SK-N-SH (cell line): ENCODE results near the gene MYOM1. TPM values are rescaled to one million over a fixed set of nuclear protein-coding genes. Genes with fewer than 3 reads are reported as not detected.

ENCODE experiments used
- CTCF ChIA-PET: fragments of 300-600, 350-600 bp; formaldehyde crosslinking; extraction: SDS; loops from one replicate; lab custom pipeline; 2021; lab: Yijun Ruan, JAX
- POLR2A ChIA-PET: fragments of 350-600 bp; sonication (Branson Sonifier 250); formaldehyde crosslinking; extraction: SDS; loops from one replicate; lab custom pipeline; 2020; ENCODE audit warnings: antibody characterized with exemption, inconsistent platforms; lab: Yijun Ruan, JAX
- DNase-seq: peaks from one replicate; pipeline ENCODE4 v3.0.0; 2012
- H2AFZ ChIP-seq: fragments of 200-600 bp; sonication (generic); 2 replicates; pipeline ENCODE4 v1.8.1; 2016; ENCODE audit warnings: antibody characterized with exemption, mild to moderate bottlenecking, low read depth
- H3F3A ChIP-seq: fragments of 200-600 bp; sonication (generic); replicated peaks from 2 replicates; pipeline ENCODE3; 2016; ENCODE audit warnings: antibody characterized with exemption, mild to moderate bottlenecking; ENCODE audit not compliant: insufficient read depth
- H3K27ac ChIP-seq, 2 experiments: fragments of 200-500 bp in 1 of 2; fragments of 200-600 bp in 1 of 2; sonication (Bioruptor generic) in 1 of 2; sonication (generic), shearing (Covaris generic) in 1 of 2; 2 replicates each; pipeline versions ENCODE4 v1.5.1 to v1.6.1; 2014 to 2016; ENCODE audit warnings: low read depth in 2 of 2, inconsistent platforms in 1 of 2, low read length in 1 of 2, mild to moderate bottlenecking in 1 of 2, mixed read lengths in 1 of 2
- H3K27me3 ChIP-seq: fragments of 200-600 bp; sonication (generic), shearing (Covaris generic); 2 replicates; pipeline ENCODE4 v1.6.1; 2016; ENCODE audit warnings: mixed run types; ENCODE audit not compliant: insufficient read depth
- H3K36me3 ChIP-seq, 2 experiments: fragments of 200-500 bp in 1 of 2; fragments of 200-600 bp in 1 of 2; sonication (Bioruptor generic) in 1 of 2; sonication (generic) in 1 of 2; replicated peaks in 1 of 2; 2 replicates each; pipeline versions ENCODE3 to v1.5.1; 2014 to 2016; ENCODE audit warnings: low read length in 1 of 2, mild to moderate bottlenecking in 1 of 2; ENCODE audit not compliant: insufficient read depth in 2 of 2, control insufficient read depth in 1 of 2
- H3K4me1 ChIP-seq, 2 experiments: fragments of 200-500 bp in 1 of 2; fragments of 200-600 bp in 1 of 2; sonication (Bioruptor generic) in 1 of 2; sonication (generic), shearing (Covaris generic) in 1 of 2; 2 replicates each; pipeline versions ENCODE4 v1.5.1 to v1.6.1; 2014 to 2016; ENCODE audit warnings: low read depth in 1 of 2, low read length in 1 of 2, mixed run types in 1 of 2; ENCODE audit not compliant: insufficient read depth in 2 of 2, control insufficient read depth in 1 of 2
- H3K4me2 ChIP-seq: fragments of 200-600 bp; sonication (generic), shearing (Covaris generic); 2 replicates; pipeline ENCODE4 v1.6.1; 2017; ENCODE audit warnings: mixed run types
- H3K4me3 ChIP-seq, 2 experiments: fragments of 200-500 bp in 1 of 2; fragments of 200-600 bp in 1 of 2; sonication (Bioruptor generic) in 1 of 2; sonication (generic), shearing (Covaris generic) in 1 of 2; 2 replicates each; pipeline versions ENCODE4 v1.5.1 to v1.8.1; 2014 to 2016; ENCODE audit warnings: low read depth in 2 of 2, inconsistent platforms in 1 of 2, low read length in 1 of 2, mild to moderate bottlenecking in 1 of 2, mixed read lengths in 1 of 2, moderate library complexity in 1 of 2
- H3K79me2 ChIP-seq: fragments of 200-600 bp; sonication (generic); 2 replicates; pipeline ENCODE4 v1.8.1; 2017; ENCODE audit warnings: mild to moderate bottlenecking; ENCODE audit not compliant: insufficient read depth
- H3K9ac ChIP-seq: fragments of 200-600 bp; sonication (generic); 2 replicates; pipeline ENCODE4 v1.6.1; 2017; ENCODE audit warnings: mixed run types
- H3K9me2 ChIP-seq: fragments of 200-600 bp; sonication (generic); 2 replicates; pipeline ENCODE4 v1.6.1; 2017; ENCODE audit warnings: mixed run types
- H3K9me3 ChIP-seq: fragments of 200-600 bp; sonication (generic); 2 replicates; pipeline ENCODE4 v1.6.1; 2017; ENCODE audit warnings: mixed run types, mild to moderate bottlenecking, moderate library complexity
- H4K20me1 ChIP-seq: fragments of 200-600 bp; sonication (generic); 2 replicates; pipeline ENCODE4 v1.6.1; 2017; ENCODE audit warnings: mild to moderate bottlenecking, mixed run types; ENCODE audit not compliant: insufficient read depth
- CHD2 ChIP-seq: fragments of 150-350 bp; IDR thresholded peaks from 2 replicates; pipeline ENCODE4 v1.6.1; 2018; ENCODE audit warnings: low read length; ENCODE audit not compliant: partially characterized antibody
- EZH2phosphoT487 ChIP-seq: fragments of 200-600 bp; sonication (generic); IDR thresholded peaks from 2 replicates; pipeline ENCODE4 v1.6.1; 2017; ENCODE audit warnings: low read depth, mixed run types, mild to moderate bottlenecking, antibody characterized with exemption, moderate library complexity, borderline replicate concordance
- FOXJ3 ChIP-seq: sonication (generic); formaldehyde crosslinking; IDR thresholded peaks from 2 replicates; pipeline ENCODE4 v1.5.1; 2020; ENCODE audit warnings: mild to moderate bottlenecking, missing genetic modification reagents
- GABPA ChIP-seq: IDR thresholded peaks from 2 replicates; pipeline ENCODE4 v1.4.0; 2012; ENCODE audit warnings: low read depth, mild to moderate bottlenecking
- GATA2 ChIP-seq: sonication (generic); formaldehyde crosslinking; IDR thresholded peaks from 2 replicates; pipeline ENCODE4 v1.5.0; 2020; ENCODE audit warnings: mild to moderate bottlenecking, missing genetic modification reagents
- MAX ChIP-seq: IDR thresholded peaks from 2 replicates; pipeline ENCODE4 v1.4.0; 2012; ENCODE audit warnings: low read depth
- MXI1 ChIP-seq: IDR thresholded peaks from 2 replicates; pipeline ENCODE4 v1.6.1; 2012; ENCODE audit warnings: mild to moderate bottlenecking, low read depth, low read length, improper control_type of control experiment
- NRF1 ChIP-seq: IDR thresholded peaks from 2 replicates; pipeline ENCODE4 v1.6.1; 2012; ENCODE audit warnings: low read depth, mild to moderate bottlenecking, low read length
- POLR2AphosphoS5 ChIP-seq: IDR thresholded peaks from 2 replicates; pipeline ENCODE4 v1.6.1; 2012; ENCODE audit warnings: low read depth, low read length
- RAD21 ChIP-seq: IDR thresholded peaks from 2 replicates; pipeline ENCODE4 v1.6.1; 2012; ENCODE audit warnings: mild to moderate bottlenecking, low read length
- SIN3A ChIP-seq: IDR thresholded peaks from 2 replicates; pipeline ENCODE4 v1.6.1; 2012; ENCODE audit warnings: low read depth, mild to moderate bottlenecking, low read length, moderate library complexity, borderline replicate concordance
- SMC3 ChIP-seq: IDR thresholded peaks from 2 replicates; pipeline ENCODE4 v1.6.1; 2012; ENCODE audit warnings: low read depth, low read length, improper control_type of control experiment
- TAF1 ChIP-seq: IDR thresholded peaks from 2 replicates; pipeline ENCODE4 v1.6.1; 2012; ENCODE audit warnings: low read depth, mild to moderate bottlenecking, low read length, moderate library complexity, borderline replicate concordance
- USF2 ChIP-seq: fragments of 150-350 bp; IDR thresholded peaks from 2 replicates; pipeline ENCODE4 v1.6.1; 2017; ENCODE audit warnings: antibody characterized with exemption, low read length, low read depth, borderline replicate concordance
- YY1 ChIP-seq: IDR thresholded peaks from 2 replicates; pipeline ENCODE4 v1.4.0; 2012; ENCODE audit warnings: low read depth, mild to moderate bottlenecking
- ZBTB33 ChIP-seq: IDR thresholded peaks from 2 replicates; pipeline ENCODE4 v1.4.0; 2012; ENCODE audit warnings: low read depth, borderline replicate concordance
- WGBS: methylation state at CpG from one replicate; pipeline ENCODE4 v1.1.6; 2017; ENCODE audit warnings: low lambda C conversion rate; 5-methylcytosine and 5-hydroxymethylcytosine counted together
- polyA plus RNA-seq, 3 experiments: library from polyadenylated mRNA; depleted of rRNA; stranded (reverse); fragments of >200 nt; gene quantifications; 2 replicates each; pipeline ENCODE4 v1.2.3, GENCODE V29; 2012
- TF ChIP-seq, protein P1 (sequence below): fragments of 200-600 bp; sonication (generic); IDR thresholded peaks from 2 replicates; pipeline ENCODE4 v1.6.1; 2017; ENCODE audit warnings: antibody characterized with exemption, mild to moderate bottlenecking, moderate library complexity

The MYOM1 gene
- polyA plus RNA-seq, 1 of the 3 experiments (the other 2 are of a cell fraction), result 0.07 TPM

GRCh38 chr18:3095921-3096320 is 123.8 kb downstream of the MYOM1 start:
- no peak overlapping the region for H3K9ac ChIP-seq
- H3K79me2 ChIP-seq, result no peaks in the 10 kb centered on the region
- H3K4me1 ChIP-seq, result peaks cover 3 to 5% of the 10 kb centered on the region in 2 experiments; a peak in 2 of 4 replicates
- H3F3A ChIP-seq, result no peaks in the 10 kb centered on the region
- no peaks in the 10 kb centered on the region for H4K20me1 ChIP-seq
- ChIA-PET CTCF (interaction anchor here (0.9 to 1.5 kb wide), 3 partner anchors 20 to 34 kb away, joined by 3 to 4 read pairs (median 3); no protein-coding TSS in a partner anchor), POLR2A (no interaction called here)
- DNase-seq, result no peak
- no peaks in the 10 kb centered on the region for H3K9me3 ChIP-seq
- no peaks in the 10 kb centered on the region for H3K27me3 ChIP-seq
- no peak for TF ChIP-seq NRF1
- no peak for TF ChIP-seq GABPA
- TF ChIP-seq SMC3, result no peak
- TF ChIP-seq USF2, result no peak
- no peak for TF ChIP-seq GATA2 (CRISPR knock-in tag)
- TF ChIP-seq CHD2, result no peak
- no peak for TF ChIP-seq MXI1
- TF ChIP-seq, protein P1, sequence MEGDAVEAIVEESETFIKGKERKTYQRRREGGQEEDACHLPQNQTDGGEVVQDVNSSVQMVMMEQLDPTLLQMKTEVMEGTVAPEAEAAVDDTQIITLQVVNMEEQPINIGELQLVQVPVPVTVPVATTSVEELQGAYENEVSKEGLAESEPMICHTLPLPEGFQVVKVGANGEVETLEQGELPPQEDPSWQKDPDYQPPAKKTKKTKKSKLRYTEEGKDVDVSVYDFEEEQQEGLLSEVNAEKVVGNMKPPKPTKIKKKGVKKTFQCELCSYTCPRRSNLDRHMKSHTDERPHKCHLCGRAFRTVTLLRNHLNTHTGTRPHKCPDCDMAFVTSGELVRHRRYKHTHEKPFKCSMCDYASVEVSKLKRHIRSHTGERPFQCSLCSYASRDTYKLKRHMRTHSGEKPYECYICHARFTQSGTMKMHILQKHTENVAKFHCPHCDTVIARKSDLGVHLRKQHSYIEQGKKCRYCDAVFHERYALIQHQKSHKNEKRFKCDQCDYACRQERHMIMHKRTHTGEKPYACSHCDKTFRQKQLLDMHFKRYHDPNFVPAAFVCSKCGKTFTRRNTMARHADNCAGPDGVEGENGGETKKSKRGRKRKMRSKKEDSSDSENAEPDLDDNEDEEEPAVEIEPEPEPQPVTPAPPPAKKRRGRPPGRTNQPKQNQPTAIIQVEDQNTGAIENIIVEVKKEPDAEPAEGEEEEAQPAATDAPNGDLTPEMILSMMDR, result no peak
- no peak for TF ChIP-seq TAF1
- H3K4me2 ChIP-seq, result no peak overlapping the region
- no peak overlapping the region for H2AFZ ChIP-seq
- H3K4me3 ChIP-seq, result no peak overlapping the region
- no peaks in the 10 kb centered on the region for H3K36me3 ChIP-seq
- H3K27ac ChIP-seq, result no peak overlapping the region
- H3K9me2 ChIP-seq, result no peaks in the 10 kb centered on the region
- 95% methylated on average over 5 of the region's 5 CpGs for WGBS

DNA sequence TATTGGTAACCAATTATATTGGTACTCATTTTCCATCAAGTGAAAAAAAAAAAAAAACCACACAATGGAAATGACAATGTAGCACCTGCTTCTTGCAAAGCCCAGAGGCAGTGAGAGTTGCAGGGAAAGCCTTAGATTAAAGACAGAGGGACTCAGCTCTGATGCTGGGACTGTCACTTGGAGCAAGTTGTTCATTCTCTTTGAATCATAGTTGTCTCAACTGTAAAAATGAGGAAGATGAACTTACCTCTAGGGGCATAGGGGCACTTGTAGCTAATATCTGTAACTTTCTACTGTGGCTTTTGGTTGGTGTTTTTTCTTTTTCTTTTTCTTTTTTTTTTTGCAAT is 125.5 kb downstream of the MYOM1 start:
- Histone ChIP-seq H3K79me2 (no peaks in the 10 kb centered on the region), H3F3A (no peaks in the 10 kb centered on the region), H2AFZ (no peak overlapping the region), H3K36me3 (no peaks in the 10 kb centered on the region), H3K4me3 (no peak overlapping the region), H3K9ac (no peak overlapping the region), H3K4me1 (peaks cover 0 to 5% of the 10 kb centered on the region in 2 experiments; a peak in 1 of 4 replicates), H4K20me1 (no peaks in the 10 kb centered on the region), H3K27ac (no peak overlapping the region), H3K9me3 (no peaks in the 10 kb centered on the region), H3K27me3 (no peaks in the 10 kb centered on the region), H3K4me2 (no peak overlapping the region), H3K9me2 (no peaks in the 10 kb centered on the region)
- TF ChIP-seq NRF1 (no peak), YY1 (no peak), TAF1 (no peak), MAX (no peak), EZH2phosphoT487 (no peak), FOXJ3 (no peak), ZBTB33 (no peak), POLR2AphosphoS5 (no peak), RAD21 (no peak), GABPA (no peak), MXI1 (no peak), SIN3A (no peak)
- ChIA-PET POLR2A (no interaction called here), CTCF (interaction anchor here (0.6 to 1.5 kb wide), 4 partner anchors 19 to 152 kb away, joined by 3 to 4 read pairs (median 3); no protein-coding TSS in a partner anchor)
- no peak for DNase-seq
